NCI-H2107 treated with DMSO at 0.1 percent for 48 hours (cell line): ENCODE measurements around the gene ILKAP.

Source experiments
- DNase-seq: peaks from one replicate; lab custom pipeline; 2025; ENCODE audit not compliant: unreplicated experiment; lab: John Stamatoyannopoulos, UW

The ILKAP gene

DNA sequence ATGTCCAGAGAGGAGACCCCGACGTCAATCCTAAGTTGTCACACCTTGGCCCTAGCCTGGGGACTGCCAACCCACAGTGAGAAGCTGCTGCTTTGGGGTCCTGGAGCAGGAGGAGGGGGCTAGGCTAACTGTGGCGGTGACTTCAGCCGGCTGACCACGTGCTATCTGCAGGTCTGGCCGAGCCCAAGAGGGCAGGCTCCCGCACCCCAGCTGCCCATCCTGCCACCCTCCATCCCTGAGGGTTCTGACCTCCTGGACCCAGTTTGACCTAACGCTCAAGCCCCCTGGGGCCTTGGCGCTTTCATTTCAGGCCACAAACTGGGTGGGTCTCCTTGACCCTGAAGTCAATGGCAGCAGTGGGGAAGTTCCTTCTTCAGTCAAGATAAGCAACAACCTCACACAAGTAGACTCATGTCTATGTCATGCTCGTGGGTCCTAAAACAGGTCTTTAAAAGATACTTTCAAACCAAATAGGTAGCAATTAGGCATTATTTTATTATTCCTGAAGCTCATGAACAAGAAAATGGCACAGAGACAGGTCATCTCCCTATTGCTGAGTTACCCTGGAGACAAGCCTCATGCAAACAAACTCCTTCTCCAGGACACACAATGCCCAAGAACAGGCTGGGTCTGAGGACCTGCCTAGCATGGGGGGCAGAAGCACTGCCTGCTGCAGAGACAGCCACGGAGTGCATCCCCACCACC, 34.1 kb upstream of the ILKAP start:
- DNase-seq = no peak

DNA sequence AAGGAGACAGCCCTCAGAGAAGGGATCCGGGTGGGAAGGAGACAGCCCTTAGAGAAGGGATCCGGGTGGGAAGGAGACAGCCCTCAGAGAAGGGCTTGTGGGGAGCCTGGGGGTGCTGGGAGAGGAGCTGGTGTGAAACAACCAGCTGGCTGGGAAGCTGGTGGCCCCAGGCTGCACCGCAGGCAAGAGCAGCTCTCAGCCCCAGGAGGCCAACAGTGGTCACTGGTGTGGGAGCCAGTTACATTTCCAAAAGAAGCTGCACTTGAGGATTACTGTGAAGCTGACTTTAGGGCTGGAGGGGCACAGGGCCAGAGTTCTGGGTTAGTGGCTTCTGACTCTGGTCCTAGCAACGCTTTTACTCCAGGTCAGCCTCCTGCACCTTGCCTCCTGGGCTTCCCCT, 33.1 kb upstream of the ILKAP start:
- DNase-seq = no peak

DNA sequence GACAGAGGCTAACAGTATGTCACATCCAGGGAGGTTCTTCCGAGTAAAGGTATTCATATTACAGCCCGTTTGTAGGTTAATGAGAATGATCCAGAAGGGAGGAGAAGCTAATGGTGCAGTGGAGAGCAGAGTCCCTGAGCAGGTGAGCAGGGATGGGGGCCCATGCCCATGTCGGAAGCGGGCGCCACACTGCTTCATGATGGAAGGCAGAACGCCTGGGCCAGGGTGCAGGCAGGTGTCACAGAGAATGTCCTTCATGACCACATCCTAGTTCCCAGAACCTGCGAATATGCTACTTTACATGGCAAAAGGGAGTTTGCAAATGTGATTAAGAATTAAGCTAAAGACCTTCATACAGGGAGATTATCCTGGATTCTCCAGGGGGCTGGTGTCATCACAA, 32.4 kb upstream of the ILKAP start:
- no peak for DNase-seq

- DNase-seq = no peak
Measured at GRCh38 chr2:238235331-238235732, 31.8 kb upstream of the ILKAP start.

- no peak for DNase-seq
Measured at GRCh38 chr2:238233625-238234024, 30.1 kb upstream of the ILKAP start.

- DNase-seq = no peak
Measured at GRCh38 chr2:238231809-238232208, 28.3 kb upstream of the ILKAP start.

GRCh38 chr2:238231251-238231793, 27.8 kb upstream of the ILKAP start:
- no peak for DNase-seq

DNA sequence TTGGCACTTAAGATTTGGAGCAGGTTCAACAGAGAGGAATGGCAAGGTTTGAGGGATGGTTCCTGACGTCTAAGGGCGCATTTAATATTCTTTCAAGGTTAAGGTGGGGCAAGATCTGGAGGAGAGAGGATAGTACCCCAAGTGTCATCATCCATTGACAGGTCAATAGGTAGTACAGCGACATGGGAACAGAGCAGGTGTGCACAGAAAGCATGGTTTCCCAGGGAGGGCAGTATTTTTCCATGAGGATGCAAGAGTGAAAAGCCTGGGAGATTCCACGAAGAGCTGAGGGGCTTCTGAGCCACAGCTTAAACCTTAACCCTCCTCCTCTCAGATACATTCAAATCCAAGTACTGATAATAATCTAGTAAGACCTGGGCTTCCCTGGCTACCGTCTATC, 27.2 kb upstream of the ILKAP start:
- DNase-seq = no peak

- DNase-seq = no peak
Measured at GRCh38 chr2:238228700-238229099, 25.2 kb upstream of the ILKAP start.

DNA sequence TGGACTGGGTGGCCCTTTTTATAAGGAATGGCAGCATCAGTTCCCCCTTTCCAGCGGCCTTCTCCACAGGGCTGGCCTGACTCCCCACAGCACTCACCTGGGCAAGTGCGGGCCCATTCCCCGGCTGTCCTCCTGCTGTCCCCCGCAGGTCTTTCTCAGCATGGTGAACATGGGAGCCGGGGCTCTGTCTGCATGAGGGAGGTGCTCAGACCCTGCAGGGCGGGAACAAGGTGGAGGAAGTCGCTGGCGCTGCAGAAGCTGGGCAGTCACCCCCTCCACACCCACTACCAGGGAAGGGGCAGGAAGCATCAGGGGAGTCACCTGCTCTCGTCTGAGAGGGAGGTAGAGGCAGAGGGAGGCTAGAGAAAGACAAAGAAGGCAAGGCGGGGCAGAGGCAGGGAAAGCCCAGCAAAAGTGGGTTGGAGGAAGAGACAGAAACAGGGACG, 24.1 kb upstream of the ILKAP start:
- DNase-seq = no peak

- DNase-seq = no peak
Measured at GRCh38 chr2:238226698-238227586, 23.4 kb upstream of the ILKAP start.

GRCh38 chr2:238225911-238226697, 22.6 kb upstream of the ILKAP start:
- DNase-seq = no peak

GRCh38 chr2:238225121-238225520, 21.6 kb upstream of the ILKAP start:
- DNase-seq = no peak

- no peak for DNase-seq
Measured at GRCh38 chr2:238224356-238225035, 21.0 kb upstream of the ILKAP start.

DNA sequence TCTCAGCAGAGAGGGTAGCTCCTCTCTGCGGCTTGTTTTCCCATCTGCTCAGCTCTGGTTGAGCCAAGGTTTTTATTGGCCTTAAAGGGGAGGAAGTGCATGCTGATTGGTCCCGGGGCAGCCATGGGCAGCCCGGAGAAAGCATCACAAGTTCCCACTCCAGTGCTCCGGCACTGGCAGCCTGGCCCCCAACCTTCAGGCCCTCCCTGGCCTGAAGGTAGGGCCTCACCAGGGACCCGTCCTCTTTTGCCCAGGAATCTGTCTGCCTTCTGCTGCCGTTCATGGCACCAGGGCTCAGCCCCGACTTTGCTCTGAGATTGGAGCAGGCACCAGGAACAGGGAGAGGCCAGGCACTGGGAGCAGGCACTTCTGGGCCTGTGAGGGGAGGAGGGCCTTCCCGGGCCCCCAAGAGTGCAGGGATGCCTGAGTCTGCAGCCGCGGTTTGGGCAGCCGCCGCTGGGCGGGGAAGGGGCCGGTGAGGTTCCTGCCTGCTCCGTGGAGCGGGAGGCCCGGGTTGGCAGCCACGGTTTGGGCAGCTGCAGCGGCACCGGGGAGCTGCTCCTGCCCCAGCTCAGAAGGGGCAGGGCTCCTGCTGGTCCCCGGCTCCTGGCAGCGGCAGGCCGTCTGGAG, 17.5 kb upstream of the ILKAP start:
- DNase-seq = peak; percentile 28

GRCh38 chr2:238220274-238220891, 16.9 kb upstream of the ILKAP start:
- DNase-seq = no peak

DNA sequence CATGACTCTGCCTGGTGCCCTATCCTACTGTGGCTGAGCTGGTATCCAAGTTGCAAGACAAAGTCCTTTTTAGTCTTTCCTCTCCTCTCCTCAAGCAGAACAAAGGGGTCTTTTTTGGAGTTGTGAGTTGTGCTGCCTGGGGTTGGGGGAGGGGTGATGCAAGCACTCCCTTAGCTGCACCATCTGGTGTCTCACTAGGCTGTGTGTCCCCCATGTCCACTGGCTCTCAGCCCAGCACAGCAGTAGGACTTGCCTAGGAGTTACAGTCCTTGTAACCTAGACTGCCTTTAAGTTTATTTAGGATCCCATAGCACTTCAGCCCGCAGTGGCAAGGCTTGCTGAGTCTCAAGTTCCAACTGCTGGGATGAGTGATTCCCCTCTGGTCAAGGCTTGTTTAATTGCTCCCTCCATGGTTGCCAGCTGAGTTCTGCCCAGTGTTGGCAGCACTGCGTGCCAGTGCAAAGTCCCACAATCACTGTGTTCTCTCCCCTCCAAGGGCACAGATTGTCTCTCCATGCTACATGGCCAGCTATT, 13.2 kb upstream of the ILKAP start:
- DNase-seq = no peak

DNA sequence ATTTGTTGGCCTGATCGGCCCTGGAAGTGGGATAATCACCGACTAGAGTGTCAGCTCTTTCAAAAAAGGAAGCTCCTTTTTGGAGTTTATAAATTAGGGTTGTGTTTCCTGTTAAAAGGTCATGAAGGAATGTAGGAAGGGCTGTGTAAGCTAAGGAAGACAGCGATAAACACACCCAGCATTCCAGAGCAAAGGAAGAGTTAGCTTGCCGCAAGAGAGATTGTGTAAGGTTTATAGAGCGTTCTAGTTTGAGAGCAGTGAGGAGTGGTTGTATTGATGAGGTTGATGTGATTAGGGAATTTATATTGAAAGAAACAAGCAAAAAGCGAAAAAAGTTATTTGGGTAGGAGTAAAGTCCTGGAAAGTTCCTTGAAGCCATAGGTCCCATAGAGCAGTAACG, 3.5 kb upstream of the ILKAP start:
- DNase-seq = no peak

- DNase-seq = no peak
Measured at GRCh38 chr2:238203973-238204683, 633 bp upstream of the ILKAP start.
